MM.1S (cell line): Measurements from ENCODE around the gene VSNL1.

Experiments used
- DNase-seq: peaks from one replicate; pipeline ENCODE4 v3.0.0-alpha.2; 2015
- H2AFZ ChIP-seq: fragments of 300-600 bp; sonication (generic); 2 replicates; pipeline ENCODE4 v1.6.0; 2016; ENCODE audit warnings: antibody characterized with exemption, low read length
- H3F3A ChIP-seq: fragments of 300-600 bp; sonication (generic); 2 replicates; pipeline ENCODE4 v1.6.1; 2016; ENCODE audit warnings: mild to moderate bottlenecking, antibody characterized with exemption, low read length, moderate library complexity, mixed read lengths; ENCODE audit not compliant: insufficient read depth
- H3K27ac ChIP-seq: fragments of 300-600 bp; sonication (generic); 2 replicates; pipeline ENCODE4 v1.5.1; 2016; ENCODE audit warnings: mild to moderate bottlenecking, low read length
- H3K27me3 ChIP-seq: fragments of 300-600 bp; sonication (generic); replicated peaks from 2 replicates; pipeline ENCODE4 v1.6.0; 2016; ENCODE audit warnings: low read length; ENCODE audit not compliant: insufficient read depth
- H3K36me3 ChIP-seq: fragments of 300-600 bp; sonication (generic); replicated peaks from 2 replicates; pipeline ENCODE4 v1.6.1; 2016; ENCODE audit warnings: mild to moderate bottlenecking, low read length, mixed read lengths; ENCODE audit not compliant: insufficient read depth
- H3K4me1 ChIP-seq: fragments of 300-600 bp; sonication (generic); 2 replicates; pipeline ENCODE4 v1.6.1; 2016; ENCODE audit warnings: low read length, mixed read lengths
- H3K4me2 ChIP-seq: fragments of 300-600 bp; sonication (generic); 2 replicates; pipeline ENCODE4 v1.6.0; 2016; ENCODE audit warnings: low read depth, low read length
- H3K4me3 ChIP-seq: fragments of 300-600 bp; sonication (generic); 2 replicates; pipeline ENCODE4 v1.5.1; 2016; ENCODE audit warnings: low read length, mixed read lengths
- H3K79me2 ChIP-seq: fragments of 300-600 bp; sonication (generic); 2 replicates; pipeline ENCODE4 v1.6.1; 2016; ENCODE audit warnings: mixed run types, low read length, mixed read lengths
- H3K9ac ChIP-seq: fragments of 300-600 bp; sonication (generic); 2 replicates; pipeline ENCODE4 v1.6.1; 2016; ENCODE audit warnings: low read length, mixed read lengths
- H3K9me2 ChIP-seq: fragments of 300-600 bp; sonication (generic); replicated peaks from 2 replicates; pipeline ENCODE4 v1.6.1; 2016; ENCODE audit warnings: mild to moderate bottlenecking, low read length, mixed read lengths; ENCODE audit not compliant: insufficient read depth
- H3K9me3 ChIP-seq: fragments of 300-600 bp; sonication (generic); replicated peaks from 2 replicates; pipeline ENCODE4 v1.6.1; 2016; ENCODE audit warnings: mild to moderate bottlenecking, low read length, mixed read lengths; ENCODE audit not compliant: insufficient read depth
- H4K20me1 ChIP-seq: fragments of 300-600 bp; sonication (generic); 2 replicates; pipeline ENCODE4 v1.6.1; 2016; ENCODE audit warnings: mild to moderate bottlenecking, low read length, moderate library complexity, mixed read lengths; ENCODE audit not compliant: insufficient read depth
- CTCF ChIP-seq: fragments of 300-600 bp; sonication (generic); IDR thresholded peaks from 2 replicates; pipeline ENCODE4 v1.5.1; 2016; ENCODE audit warnings: antibody characterized with exemption, low read length, mixed read lengths
- EZH2 ChIP-seq: fragments of 300-600 bp; sonication (generic); optimal IDR thresholded peaks from 2 replicates; pipeline ENCODE3; 2017; ENCODE audit warnings: low read depth, mild to moderate bottlenecking, antibody characterized with exemption, low read length, mixed read lengths
- EZH2phosphoT487 ChIP-seq: fragments of 300-600 bp; sonication (generic); IDR thresholded peaks from 2 replicates; pipeline ENCODE4 v1.6.1; 2018; ENCODE audit warnings: antibody characterized with exemption, low read length

Gene VSNL1

GRCh38 chr2:17600556-17601204 lies 60.2 kb downstream of the VSNL1 start:
- H3K4me2 ChIP-seq: no peak overlapping the region
- H3K36me3 ChIP-seq: no peaks in the 10 kb centered on the region
- no peaks in the 10 kb centered on the region for H4K20me1 ChIP-seq
- H3K9me2 ChIP-seq: no peaks in the 10 kb centered on the region
- no peak overlapping the region for H3K27ac ChIP-seq
- no peak overlapping the region for H2AFZ ChIP-seq
- no peaks in the 10 kb centered on the region for H3K4me1 ChIP-seq
- TF ChIP-seq CTCF (no peak), EZH2phosphoT487 (no peak), EZH2 (no peak)
- H3K27me3 ChIP-seq: no peaks in the 10 kb centered on the region
- H3K4me3 ChIP-seq: no peak overlapping the region
- no peak overlapping the region for H3K9ac ChIP-seq
- no peaks in the 10 kb centered on the region for H3K9me3 ChIP-seq
- H3F3A ChIP-seq: no peaks in the 10 kb centered on the region
- DNase-seq: no peak
- H3K79me2 ChIP-seq: no peaks in the 10 kb centered on the region

GRCh38 chr2:17604050-17604449 lies 63.6 kb downstream of the VSNL1 start:
- no peaks in the 10 kb centered on the region for H3K36me3 ChIP-seq
- H3K9me3 ChIP-seq: no peaks in the 10 kb centered on the region
- H3K9me2 ChIP-seq: no peaks in the 10 kb centered on the region
- H3K9ac ChIP-seq: no peak overlapping the region
- no peak overlapping the region for H2AFZ ChIP-seq
- no peaks in the 10 kb centered on the region for H3F3A ChIP-seq
- DNase-seq: no peak
- H3K4me1 ChIP-seq: no peaks in the 10 kb centered on the region
- no peak overlapping the region for H3K4me2 ChIP-seq
- no peaks in the 10 kb centered on the region for H4K20me1 ChIP-seq
- no peaks in the 10 kb centered on the region for H3K79me2 ChIP-seq
- no peaks in the 10 kb centered on the region for H3K27me3 ChIP-seq
- H3K27ac ChIP-seq: no peak overlapping the region
- no peak overlapping the region for H3K4me3 ChIP-seq
- TF ChIP-seq EZH2 (no peak), EZH2phosphoT487 (no peak), CTCF (no peak)

GRCh38 chr2:17605696-17606095 lies 65.2 kb downstream of the VSNL1 start:
- no peaks in the 10 kb centered on the region for H4K20me1 ChIP-seq
- no peaks in the 10 kb centered on the region for H3K27me3 ChIP-seq
- H3F3A ChIP-seq: no peaks in the 10 kb centered on the region
- no peaks in the 10 kb centered on the region for H3K4me1 ChIP-seq
- no peak overlapping the region for H3K27ac ChIP-seq
- H3K79me2 ChIP-seq: no peaks in the 10 kb centered on the region
- H2AFZ ChIP-seq: no peak overlapping the region
- no peak overlapping the region for H3K4me2 ChIP-seq
- TF ChIP-seq EZH2phosphoT487: no peak
- TF ChIP-seq CTCF: no peak
- no peak for TF ChIP-seq EZH2
- H3K9me3 ChIP-seq: no peaks in the 10 kb centered on the region
- DNase-seq: no peak
- H3K9ac ChIP-seq: no peak overlapping the region
- H3K36me3 ChIP-seq: no peaks in the 10 kb centered on the region
- H3K4me3 ChIP-seq: no peak overlapping the region
- no peaks in the 10 kb centered on the region for H3K9me2 ChIP-seq
